Activated T-helper 1 cell treated with Interleukin-2 at 50 U/mL for 16 hours (primary cell): Measurements from ENCODE around the gene HTR6.
A peak's percentile ranks its signal among the peaks of the same experiment; 100 is the strongest.

Source experiments
- DNase-seq: peaks from one replicate; pipeline ENCODE4 v3.0.0-alpha.2; 2020; ENCODE audit warnings: low read depth

HTR6 gene

GRCh38 chr1:19688041-19688842 lies 23.6 kb downstream of the HTR6 start:
- peak; percentile 20 for DNase-seq

- DNase-seq = no peak
These were observed 24.5 kb downstream of the HTR6 start for GRCh38 chr1:19689085-19689757.

GRCh38 chr1:19689856-19690255 lies 25.2 kb downstream of the HTR6 start:
- DNase-seq = no peak

DNA sequence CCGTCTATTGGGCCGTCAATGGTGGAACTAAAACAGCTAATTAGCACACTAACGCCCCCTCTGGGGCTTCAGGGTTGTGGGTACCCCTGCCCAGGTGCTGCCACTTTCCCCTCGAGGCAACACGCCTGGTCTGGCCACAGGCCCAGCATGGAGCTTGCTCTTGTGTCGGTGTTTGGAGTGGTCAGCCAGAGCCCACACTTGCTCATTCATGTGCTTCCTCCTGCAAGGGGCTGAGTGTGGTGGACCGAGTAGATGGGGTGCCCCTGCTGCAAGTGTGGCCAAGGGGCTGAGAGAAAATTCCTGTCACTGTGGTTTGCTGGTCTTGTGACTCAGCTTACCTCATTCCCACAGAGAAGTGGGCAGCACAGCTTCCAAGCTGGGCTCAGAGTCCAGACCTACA lies 25.7 kb downstream of the HTR6 start:
- no peak for DNase-seq

DNA sequence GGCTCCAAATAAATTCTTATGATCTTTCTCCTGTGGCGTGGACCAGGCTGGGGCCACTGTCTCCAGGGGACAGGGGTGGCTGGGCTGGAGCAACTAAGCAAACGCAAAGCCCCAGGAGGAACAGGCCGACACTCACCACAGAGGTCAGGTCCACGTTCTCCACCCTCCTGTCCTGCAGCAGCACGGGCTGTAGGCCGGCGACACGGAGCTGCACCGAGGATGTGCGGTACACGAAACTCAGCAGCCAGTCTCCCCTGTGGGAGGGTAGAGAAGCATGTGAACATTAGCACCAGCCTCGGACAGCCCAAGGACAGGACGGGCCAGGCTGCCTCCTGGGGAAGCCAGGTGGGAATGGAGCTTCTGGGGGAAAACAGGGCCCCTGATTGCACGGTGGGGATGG lies 29.6 kb downstream of the HTR6 start:
- DNase-seq = no peak

DNA sequence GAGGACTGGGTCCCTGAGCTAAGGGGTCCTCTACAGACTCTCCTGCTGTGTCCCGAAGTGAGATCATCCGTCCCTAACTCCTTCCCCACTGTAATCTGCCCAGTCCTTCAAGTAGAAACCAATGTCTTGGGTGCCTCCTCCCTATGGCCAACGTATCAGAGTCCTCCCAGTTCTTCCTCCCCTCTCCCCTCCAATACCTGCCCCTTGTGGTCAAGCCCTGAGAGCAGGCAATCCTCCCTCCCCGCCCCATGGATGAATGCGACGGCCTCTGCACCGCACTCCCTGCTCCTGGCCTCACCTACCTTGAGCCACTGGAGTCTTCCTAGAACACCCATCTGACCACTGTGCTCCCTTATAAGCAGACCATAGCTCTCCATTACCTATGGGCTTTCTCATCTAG lies 31.1 kb downstream of the HTR6 start:
- DNase-seq = no peak

- DNase-seq = no peak
These were observed 32.1 kb downstream of the HTR6 start for GRCh38 chr1:19696820-19697219.

- DNase-seq = no peak
These were observed 33.5 kb downstream of the HTR6 start for GRCh38 chr1:19698181-19698580.

DNA sequence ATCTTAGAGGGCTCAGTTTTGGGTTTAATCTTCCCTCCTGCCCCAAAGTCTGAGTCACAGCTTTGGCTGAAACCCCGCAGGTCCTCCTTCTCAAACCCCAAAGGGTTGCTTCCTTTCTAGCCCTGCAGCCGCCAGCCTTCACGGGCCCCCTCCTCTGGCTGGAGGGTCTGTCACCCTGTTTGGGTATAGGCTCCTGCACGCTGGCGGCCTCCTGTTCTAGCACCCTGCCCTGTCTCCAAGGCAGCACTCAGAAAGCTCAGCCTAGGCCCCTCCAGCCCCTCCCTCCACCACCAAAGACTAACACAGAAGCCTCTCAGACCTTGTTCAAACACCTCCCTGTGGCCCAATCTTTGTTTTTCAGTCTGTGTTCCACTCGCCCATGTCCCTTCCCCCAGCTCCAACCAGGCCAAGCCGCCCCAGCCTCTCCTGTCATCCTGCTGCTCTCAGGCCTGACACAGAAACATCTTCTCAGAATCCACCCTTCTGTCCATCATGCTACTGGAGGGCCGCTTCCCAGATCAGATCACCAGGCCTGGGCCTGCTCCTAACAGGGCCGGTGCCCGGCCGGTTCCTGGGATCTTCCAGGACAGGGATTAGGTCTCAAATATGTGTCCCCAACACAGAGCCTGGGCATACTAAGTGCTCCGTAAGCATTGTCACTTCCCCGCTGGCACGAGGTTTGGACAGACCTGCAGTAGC lies 35.6 kb downstream of the HTR6 start:
- no peak for DNase-seq

DNA sequence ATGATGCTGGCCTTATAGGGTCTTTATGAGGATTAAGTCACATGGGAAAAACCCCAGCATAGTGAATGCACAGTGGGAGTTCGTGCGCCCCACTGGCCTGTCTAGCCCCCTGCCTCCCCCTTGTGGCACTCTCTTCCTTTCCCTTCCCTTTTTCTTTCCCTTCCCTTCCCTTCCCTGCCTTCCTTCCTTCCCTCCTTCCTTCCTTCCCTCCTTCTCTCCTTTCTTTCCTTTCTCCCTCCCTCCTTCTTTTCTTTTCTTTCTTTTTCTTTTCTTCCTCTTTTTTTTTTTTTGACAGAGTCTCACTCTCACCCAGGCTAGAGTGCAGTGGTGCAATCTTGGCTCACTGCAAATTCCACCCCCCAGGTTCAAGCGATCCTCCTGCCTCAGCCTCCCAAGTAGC lies 38.6 kb downstream of the HTR6 start:
- DNase-seq = no peak

- DNase-seq = peak; percentile 38
These were observed 39.8 kb downstream of the HTR6 start for GRCh38 chr1:19704247-19705113.

DNA sequence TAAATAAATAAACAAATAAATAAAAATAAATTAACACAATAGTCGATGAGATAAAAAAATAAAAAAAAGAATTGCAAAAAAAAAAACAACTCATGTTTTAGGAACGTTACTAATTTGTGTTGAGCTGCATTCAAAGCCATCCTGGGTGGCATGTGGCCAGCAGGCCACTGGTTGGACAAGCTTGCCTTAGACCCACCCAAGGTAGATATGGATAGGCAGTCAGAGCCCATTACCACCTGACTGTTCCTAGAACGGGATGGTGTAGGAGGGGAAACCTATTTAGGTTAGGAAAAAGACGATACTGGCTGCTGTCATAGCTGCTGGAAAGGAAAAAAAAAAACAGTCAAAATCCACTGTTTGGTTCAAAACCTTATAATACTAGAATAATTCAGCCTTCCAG lies 40.8 kb downstream of the HTR6 start:
- no peak for DNase-seq

DNA sequence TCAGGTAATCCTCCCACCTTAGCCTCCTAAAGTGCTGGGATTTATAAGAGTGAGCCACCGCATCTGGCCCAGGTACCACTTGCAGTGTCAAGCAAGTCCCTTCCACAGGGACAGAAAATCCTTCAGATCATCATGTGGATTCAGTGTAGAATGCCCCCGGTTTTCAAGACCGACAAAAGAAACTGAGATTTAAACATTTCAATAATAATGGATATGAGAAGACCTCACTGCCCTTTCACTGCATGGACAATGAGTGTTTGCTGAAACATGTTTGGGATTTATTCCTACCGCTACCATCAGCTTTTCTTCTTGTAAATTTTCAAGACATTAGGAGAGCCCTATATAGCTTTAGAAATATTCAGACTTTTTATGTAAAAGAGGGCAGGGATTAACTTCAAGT lies 41.5 kb downstream of the HTR6 start:
- DNase-seq = no peak

GRCh38 chr1:19708567-19709110 lies 44.0 kb downstream of the HTR6 start:
- no peak for DNase-seq

- no peak for DNase-seq
These were observed 44.7 kb downstream of the HTR6 start for GRCh38 chr1:19709260-19709793.

GRCh38 chr1:19710825-19711611 lies 46.3 kb downstream of the HTR6 start:
- DNase-seq = no peak

- no peak for DNase-seq
These were observed 48.3 kb downstream of the HTR6 start for GRCh38 chr1:19712928-19713327.

GRCh38 chr1:19715334-19716203 lies 50.9 kb downstream of the HTR6 start:
- peak; percentile 52 for DNase-seq

- no peak for DNase-seq
These were observed 52.8 kb downstream of the HTR6 start for GRCh38 chr1:19717467-19717866.

DNA sequence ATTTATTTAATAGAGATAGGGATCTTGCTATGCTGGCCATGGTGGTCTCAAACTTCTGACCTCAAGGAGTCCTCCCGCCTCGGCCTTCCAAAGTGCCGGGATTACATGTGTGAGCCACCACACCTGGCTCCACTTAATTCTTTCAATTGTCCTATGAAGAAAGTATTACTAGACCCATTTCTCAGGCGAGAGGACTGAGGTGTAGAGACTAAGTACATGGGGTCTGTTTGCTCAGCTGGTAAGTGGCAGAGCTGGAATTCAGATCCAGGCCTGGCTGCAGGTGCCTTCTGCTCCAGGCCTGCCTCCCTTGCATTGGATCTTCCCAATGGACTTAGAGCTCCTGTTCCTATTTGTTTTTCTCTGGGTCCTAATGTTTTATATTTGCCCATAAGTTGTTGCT lies 55.5 kb downstream of the HTR6 start:
- no peak for DNase-seq
